GM19397 (cell line): Measurements from ENCODE around the gene ZMYM4.
"Not testable (repeated sequence)": the region's sequence is repeated elsewhere in the genome, so short reads cannot be mapped to it uniquely, and the experiment has no call there.

Experiments used
- ATAC-seq: cut with Tn5 transposase; IDR thresholded peaks from one replicate; pipeline ENCODE4 v1.9.1; 2021; ENCODE audit warnings: mild to moderate bottlenecking, moderate library complexity; ENCODE audit not compliant: unreplicated experiment

ZMYM4 gene

DNA sequence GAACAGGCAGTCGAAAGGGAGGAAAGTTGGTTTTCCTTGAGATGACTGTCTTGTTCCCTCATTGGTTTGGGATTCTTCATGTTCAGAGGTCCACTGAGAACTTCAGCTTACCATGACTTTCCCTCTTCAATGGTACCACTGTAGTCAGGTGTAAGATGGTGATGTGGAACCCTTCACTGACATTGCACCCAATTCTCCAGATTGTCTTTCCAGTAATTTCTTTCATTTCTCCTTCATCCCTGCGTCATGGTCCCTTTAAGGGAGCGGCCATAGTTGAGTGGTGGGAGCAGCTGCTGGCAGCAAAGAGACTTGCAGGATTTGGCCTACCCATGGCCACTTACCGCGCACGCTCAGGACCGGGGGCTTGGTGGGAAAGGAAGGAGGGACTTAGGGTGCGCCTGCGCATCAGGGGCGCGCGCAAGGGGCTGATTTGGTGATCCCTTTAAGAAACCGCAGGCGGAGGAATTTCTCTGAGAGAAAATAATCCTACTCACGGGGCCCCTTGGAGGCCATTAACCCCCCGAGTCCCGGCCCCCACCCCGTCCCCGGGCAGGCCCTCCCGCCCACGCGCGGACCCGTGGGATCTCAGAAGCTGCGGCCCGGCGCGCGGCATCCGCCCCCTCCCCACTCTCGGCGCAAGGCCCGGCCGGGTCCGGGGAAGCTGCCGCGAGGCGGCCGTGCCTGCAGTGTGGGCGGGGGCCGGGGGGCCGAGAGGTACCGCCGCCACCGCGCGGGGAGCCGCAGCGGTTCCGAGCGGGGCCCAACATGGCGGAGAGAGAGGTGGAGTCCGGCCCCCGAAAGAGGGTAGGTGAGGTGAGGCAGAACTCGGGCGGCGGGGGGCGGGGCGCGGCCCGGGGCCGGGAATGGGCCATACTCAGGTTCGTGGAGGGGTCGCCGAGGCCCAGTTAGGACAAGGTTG, at the start of gene ZMYM4:
Gene ZMYM4 (plus strand): TSS at position 428 of the 919 bp plus-strand sequence. CDS start 338 bp downstream, at position 766.
- ATAC-seq, result peak; percentile 87

GRCh38 chr1:35220976-35221375, 47.5 kb upstream of the ZMYM4 start:
- ATAC-seq, result no peak

GRCh38 chr1:35222322-35223083, 46.0 kb upstream of the ZMYM4 start:
- no peak for ATAC-seq

DNA sequence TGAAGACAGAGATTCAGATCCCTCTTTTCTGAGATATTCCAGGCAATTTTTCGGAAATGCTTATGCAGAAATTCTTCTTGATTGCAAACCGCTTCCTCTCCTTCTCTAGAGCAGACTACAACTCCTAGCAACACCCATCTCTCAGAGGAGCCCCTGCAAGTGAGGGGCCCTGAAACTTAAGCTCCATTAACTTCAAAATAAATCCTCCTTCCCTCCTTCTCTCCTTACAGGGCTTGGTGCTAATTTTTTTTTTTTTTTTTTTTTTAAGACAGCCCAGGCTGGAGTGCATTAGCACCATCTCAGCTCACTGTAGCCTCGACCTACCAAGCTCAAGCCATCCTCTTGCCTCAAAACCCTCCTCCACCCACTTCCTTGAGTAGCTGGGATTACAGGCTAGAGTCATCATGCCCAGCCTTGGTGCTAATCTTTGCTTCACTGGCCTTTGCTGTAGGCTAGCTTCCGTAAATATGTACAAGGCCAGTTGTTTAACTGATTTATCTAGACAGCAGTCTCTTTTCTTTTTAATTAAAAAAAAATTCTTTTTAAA, 45.4 kb upstream of the ZMYM4 start:
- no peak for ATAC-seq

DNA sequence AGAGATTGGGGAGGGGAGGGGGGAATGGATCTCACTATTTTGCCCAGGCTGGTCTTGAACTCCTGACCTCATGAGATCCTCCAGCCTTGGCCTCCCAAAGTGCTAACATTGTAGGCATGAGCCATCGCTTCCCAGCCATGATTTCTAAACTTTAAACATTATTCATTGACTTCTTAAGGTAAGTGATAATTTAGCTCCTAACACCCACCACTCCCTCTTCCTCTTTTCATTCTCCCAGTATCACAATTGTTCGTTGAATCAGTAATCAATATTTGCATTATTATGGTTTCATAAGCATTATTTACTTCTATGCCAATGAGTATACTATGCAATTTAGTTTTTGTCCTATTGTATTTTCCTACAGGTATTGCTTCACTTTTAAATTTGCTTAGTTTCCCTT, 42.0 kb upstream of the ZMYM4 start:
- no peak for ATAC-seq

DNA sequence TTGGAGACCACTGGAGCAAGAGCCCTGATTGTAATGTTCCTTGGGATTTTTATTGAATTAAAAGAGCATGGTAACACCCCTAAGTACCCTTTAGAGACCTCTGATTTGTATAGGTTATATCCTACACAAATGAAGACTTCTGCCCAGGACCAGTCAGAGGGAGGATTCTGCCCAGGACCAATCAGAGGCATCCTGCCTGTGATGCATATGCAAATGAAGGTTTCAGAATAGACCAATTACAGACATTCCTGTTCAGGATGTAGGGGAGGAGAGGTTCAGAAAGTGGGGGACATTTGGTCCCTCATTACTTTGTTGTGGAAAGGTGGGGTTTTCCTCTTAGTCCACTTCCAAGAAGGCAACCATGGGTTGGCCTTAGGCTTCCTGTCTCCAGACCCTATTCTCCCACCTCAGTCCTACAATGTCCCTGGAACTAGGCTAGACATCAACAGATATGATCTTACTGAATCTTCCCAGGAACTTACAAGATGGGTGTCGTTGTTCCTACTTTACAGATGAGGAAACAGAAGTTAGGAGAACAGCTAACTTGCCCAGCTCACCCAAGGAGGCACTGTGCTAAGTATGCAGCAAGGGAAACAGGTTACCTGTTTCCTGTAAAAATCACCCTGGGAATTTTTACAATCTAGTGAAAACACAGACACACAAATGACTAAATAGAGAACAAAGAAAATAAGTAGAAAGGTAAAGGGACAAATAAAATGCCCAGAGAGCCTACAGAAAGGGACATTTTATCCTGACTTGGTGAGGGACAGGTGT, 38.7 kb upstream of the ZMYM4 start:
- no peak for ATAC-seq

- no peak for ATAC-seq
Observed at GRCh38 chr1:35231287-35231686, 37.2 kb upstream of the ZMYM4 start.

- not testable (repeated sequence) for ATAC-seq
Observed at GRCh38 chr1:35236772-35237171, 31.7 kb upstream of the ZMYM4 start.

DNA sequence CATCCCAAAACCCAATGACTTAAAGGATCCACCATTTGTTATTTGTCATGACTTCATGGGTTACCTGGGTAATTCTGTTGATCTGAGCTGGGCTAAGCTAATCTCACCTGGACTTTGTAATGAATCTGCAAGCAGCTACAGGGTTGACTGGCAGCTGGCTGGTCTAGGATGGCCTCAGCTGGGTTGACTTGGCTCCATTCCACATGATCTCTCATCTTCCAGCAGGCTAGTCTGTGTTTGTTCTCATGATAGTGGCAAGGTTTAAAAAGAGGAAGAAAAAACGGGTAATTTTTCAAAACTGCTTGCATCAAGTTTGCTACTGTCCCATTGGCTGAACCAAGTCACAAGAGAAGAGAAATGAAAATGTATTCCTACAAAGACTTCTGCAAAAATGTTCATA, 24.8 kb upstream of the ZMYM4 start:
- ATAC-seq, result no peak

DNA sequence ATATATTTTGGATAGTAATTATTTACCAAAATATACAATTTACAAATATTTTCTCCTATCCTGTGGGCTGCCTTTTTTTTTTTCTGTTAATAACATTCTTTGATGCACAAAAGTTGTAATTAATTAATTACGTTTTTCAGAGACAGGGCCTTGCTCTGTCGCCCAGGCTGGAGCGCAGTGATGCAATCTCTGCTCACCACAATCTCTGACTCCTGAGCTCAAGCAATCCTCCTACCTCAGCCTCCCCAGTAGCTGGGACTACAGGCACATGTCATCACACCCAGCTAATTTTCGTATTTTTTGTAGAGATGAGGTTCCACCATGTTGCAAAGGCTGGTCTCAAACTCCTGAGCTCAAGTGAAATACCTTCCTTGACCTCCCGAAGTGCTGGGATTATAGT, 21.3 kb upstream of the ZMYM4 start:
- no peak for ATAC-seq

DNA sequence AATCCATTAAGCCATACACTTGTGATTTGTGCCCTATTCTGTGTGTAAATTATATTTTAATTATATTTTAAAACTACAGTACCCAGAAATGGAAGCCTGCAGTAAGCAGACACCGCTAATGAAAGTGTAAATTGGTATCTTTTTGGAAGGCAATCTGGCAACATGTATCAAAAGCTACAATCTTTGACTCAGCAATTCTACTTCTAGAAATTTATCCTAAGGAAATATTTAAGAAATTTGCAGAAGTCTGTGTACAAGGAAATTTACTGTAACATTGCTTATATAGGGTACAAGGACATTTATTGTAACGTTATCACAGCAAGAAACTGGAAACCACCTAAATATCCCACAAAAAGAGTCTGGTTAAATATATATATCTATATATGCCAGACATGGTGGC, 14.6 kb upstream of the ZMYM4 start:
- no peak for ATAC-seq

GRCh38 chr1:35255276-35255675, 13.2 kb upstream of the ZMYM4 start:
- ATAC-seq, result no peak

DNA sequence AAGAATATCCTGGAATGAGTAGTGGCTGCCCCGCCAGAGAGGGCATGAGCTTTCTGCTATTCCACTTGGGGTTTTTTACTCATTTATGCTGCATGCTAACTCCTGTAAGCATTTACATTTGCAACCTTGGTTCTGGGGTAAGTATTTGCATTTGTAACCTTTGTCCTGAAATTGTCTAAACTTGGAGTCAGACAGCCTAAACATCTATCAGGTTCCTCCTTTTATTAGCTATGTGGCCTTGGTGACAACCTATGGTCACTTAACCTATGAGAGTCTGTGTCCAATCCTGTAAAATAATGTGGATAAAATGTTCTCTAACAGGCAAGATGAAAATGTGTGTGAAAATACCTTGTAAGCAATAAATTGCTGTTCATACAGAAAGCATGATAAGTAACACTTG, 8.9 kb upstream of the ZMYM4 start:
- no peak for ATAC-seq

- ATAC-seq, result no peak
Observed at GRCh38 chr1:35261412-35262120, 6.9 kb upstream of the ZMYM4 start.

GRCh38 chr1:35264035-35264434, 4.5 kb upstream of the ZMYM4 start:
- no peak for ATAC-seq

GRCh38 chr1:35264871-35265270, 3.6 kb upstream of the ZMYM4 start:
- no peak for ATAC-seq

DNA sequence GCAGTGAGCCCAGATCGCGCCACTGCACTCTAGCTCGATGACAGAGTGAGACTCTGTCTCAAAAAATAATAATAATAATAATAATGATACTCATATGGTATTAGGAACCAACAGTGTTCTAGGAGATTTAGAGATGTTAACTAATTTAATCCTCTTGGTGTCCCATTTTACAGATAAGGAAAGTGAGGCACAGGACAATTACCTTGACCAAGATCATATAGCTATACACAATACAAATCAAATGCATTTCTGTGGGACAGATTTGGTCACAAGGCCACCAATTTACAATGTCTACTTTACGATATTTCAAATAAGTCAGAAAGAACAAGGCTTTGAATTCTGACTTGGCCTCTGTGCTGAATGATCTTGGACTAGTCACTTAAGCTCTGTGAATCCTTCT, 2.2 kb upstream of the ZMYM4 start:
- no peak for ATAC-seq

GRCh38 chr1:35269201-35269988, 886 bp downstream of the ZMYM4 start:
- no peak for ATAC-seq

DNA sequence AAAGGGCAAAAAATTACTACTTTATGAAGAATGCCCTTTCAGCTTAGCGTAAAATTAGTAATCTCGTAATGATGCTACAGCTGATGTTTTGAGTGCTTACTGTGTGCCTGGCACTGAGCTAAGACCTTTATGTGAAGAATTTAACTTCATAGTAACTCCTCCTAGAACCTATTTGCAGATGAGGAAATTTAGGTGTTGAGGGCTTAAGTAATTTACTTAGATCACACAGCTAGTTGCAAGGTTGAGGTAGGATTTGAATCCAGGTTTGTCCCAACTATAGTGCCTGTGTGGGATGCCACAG, 1.4 kb downstream of the ZMYM4 start:
- no peak for ATAC-seq

- ATAC-seq, result no peak
Observed at GRCh38 chr1:35270836-35271235, 2.3 kb downstream of the ZMYM4 start.
